ENCODE measurements around the gene IFI27. TPM values are rescaled to one million over a fixed set of nuclear protein-coding genes. Genes with fewer than 3 reads are reported as not detected.

IFI27 gene
- total RNA-seq, 1 donor from 2014 or later, result 1.5 TPM

DNA sequence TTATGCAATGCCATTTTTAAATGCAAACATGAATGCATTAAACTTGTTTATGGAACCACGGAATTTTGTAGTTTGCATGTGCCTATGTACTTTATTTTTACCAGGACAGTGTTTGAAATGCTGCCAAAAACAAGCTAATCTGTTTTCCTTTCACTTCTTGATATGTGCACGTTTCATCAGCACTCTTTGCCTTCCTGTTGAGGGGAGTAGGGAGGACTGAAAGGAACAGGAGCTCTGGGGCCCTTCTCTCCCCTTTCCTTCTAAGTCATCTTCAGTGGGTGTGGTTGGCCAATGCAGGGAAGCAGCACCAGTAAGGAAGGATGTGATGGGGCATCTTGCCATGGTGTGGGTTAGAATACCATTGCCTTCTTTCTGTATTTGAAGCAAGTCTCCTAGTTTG, 51.4 kb downstream of the IFI27 start:
- no peaks in the 10 kb centered on the region for H3K9me3 Mint-ChIP-seq (ENCODE audit: low read depth)
- DNase-seq (ENCODE audit: low spot score), result no peak
- no peak overlapping the region for H3K27ac Mint-ChIP-seq (ENCODE audit: unreplicated experiment)
- peaks cover 8% of the 10 kb centered on the region for H3K4me1 Mint-ChIP-seq (ENCODE audit: low read depth)
- no peak overlapping the region for H3K4me3 Mint-ChIP-seq (ENCODE audit: unreplicated experiment)
- peaks cover 66% of the 10 kb centered on the region for H3K27me3 Mint-ChIP-seq (ENCODE audit: low read depth)
- H3K36me3 Mint-ChIP-seq (ENCODE audit: low read depth), result no peaks in the 10 kb centered on the region
- TF ChIP-seq, protein P1, sequence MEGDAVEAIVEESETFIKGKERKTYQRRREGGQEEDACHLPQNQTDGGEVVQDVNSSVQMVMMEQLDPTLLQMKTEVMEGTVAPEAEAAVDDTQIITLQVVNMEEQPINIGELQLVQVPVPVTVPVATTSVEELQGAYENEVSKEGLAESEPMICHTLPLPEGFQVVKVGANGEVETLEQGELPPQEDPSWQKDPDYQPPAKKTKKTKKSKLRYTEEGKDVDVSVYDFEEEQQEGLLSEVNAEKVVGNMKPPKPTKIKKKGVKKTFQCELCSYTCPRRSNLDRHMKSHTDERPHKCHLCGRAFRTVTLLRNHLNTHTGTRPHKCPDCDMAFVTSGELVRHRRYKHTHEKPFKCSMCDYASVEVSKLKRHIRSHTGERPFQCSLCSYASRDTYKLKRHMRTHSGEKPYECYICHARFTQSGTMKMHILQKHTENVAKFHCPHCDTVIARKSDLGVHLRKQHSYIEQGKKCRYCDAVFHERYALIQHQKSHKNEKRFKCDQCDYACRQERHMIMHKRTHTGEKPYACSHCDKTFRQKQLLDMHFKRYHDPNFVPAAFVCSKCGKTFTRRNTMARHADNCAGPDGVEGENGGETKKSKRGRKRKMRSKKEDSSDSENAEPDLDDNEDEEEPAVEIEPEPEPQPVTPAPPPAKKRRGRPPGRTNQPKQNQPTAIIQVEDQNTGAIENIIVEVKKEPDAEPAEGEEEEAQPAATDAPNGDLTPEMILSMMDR (IDR thresholded peaks at IDR 0.05), result no peak

DNA sequence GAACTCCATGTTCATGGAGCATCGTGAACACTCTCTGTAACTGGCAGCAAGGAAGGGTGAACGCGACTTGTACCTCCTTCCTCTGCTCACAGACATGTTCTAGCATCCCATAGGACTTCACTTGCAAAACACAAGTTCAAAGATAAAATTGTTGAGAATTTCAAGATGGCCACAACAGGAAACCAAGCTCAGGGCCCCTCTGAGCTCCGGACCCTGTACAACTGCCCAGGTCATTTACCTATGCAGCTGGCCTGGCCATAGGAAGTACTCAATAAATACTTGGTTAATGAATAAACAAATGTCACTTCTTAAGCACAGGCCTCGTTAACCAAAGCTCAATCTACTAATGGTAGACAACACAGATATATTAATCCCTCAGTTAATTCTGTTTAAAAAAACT, 51.9 kb downstream of the IFI27 start:
- peaks cover 66% of the 10 kb centered on the region for H3K27me3 Mint-ChIP-seq (ENCODE audit: low read depth)
- no peak overlapping the region for H3K4me3 Mint-ChIP-seq (ENCODE audit: unreplicated experiment)
- peaks cover 8% of the 10 kb centered on the region for H3K4me1 Mint-ChIP-seq (ENCODE audit: low read depth)
- no peak overlapping the region for H3K27ac Mint-ChIP-seq (ENCODE audit: unreplicated experiment)
- no peak for DNase-seq (ENCODE audit: low spot score)
- TF ChIP-seq, protein P1 (IDR thresholded peaks at IDR 0.05), result no peak
- no peaks in the 10 kb centered on the region for H3K36me3 Mint-ChIP-seq (ENCODE audit: low read depth)
- no peaks in the 10 kb centered on the region for H3K9me3 Mint-ChIP-seq (ENCODE audit: low read depth)

DNA sequence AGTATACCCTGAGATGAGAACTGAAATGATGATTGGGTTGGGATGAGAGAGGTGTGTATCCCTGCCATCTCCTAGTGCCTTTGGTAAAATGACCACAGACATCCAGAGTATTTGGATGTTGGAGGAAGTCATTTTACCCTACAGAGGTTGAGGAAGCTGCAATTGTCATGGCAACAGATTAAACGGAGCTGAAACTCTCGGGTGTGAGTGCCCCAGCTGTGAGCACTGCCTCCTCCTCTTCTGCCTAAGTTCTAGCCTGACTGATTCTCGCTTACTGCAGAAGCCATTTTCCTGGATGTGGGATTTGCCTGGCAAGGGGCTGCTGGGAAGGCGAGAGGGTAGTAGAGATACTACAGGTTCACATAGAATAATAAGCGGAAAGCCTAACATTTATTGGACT, 53.3 kb downstream of the IFI27 start:
- no peaks in the 10 kb centered on the region for H3K36me3 Mint-ChIP-seq (ENCODE audit: low read depth)
- H3K9me3 Mint-ChIP-seq (ENCODE audit: low read depth), result peaks cover under 1% of the 10 kb centered on the region

DNA sequence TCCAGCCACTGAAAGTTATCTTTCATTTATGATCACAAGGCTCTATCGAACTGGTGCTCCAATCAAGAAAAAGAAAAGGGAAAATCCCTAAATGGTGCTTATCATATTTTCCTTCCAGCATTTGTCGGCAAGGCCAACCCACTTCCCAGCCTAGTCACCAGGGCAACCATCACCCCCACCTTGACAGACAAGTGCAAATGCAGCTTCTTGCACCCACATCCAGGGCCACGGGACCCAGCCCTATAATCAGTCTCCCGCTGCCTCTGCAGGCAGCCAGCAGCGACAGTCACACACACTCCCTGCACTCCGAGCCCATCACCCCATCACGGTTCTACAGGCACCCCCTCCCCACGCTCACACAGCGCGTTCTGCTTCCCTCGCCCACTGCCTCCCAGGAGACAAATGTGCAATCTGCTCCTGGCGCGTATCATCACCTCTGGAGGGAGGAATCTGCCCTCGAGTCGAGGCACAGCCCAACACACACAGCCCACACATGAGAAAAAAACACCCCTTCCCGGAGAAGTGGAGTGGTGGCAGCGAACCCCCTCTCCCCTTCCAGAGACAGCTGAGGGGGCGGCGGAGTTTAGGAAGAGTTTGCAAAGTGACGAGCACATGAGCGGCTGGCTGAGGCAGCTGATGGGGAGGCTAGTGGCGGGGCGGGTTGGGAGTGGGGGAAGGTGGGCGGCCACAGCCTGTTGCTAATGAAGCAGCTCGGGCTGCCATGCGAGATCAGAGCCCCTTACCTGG, 54.3 kb downstream of the IFI27 start:
- no peak for DNase-seq (ENCODE audit: low spot score)
- H3K27ac Mint-ChIP-seq (ENCODE audit: unreplicated experiment), result no peak overlapping the region
- H3K9me3 Mint-ChIP-seq (ENCODE audit: low read depth), result peaks cover 5% of the 10 kb centered on the region

More for the DNA sequence above, 53.3 kb downstream of the IFI27 start:
- no peak for DNase-seq (ENCODE audit: low spot score)
- H3K4me1 Mint-ChIP-seq (ENCODE audit: low read depth), result peaks cover 8% of the 10 kb centered on the region
- H3K27ac Mint-ChIP-seq (ENCODE audit: unreplicated experiment), result no peak overlapping the region
- H3K27me3 Mint-ChIP-seq (ENCODE audit: low read depth), result peaks cover 60% of the 10 kb centered on the region
- TF ChIP-seq, protein P1 (IDR thresholded peaks at IDR 0.05), result no peak
- H3K4me3 Mint-ChIP-seq (ENCODE audit: unreplicated experiment), result no peak overlapping the region

DNA sequence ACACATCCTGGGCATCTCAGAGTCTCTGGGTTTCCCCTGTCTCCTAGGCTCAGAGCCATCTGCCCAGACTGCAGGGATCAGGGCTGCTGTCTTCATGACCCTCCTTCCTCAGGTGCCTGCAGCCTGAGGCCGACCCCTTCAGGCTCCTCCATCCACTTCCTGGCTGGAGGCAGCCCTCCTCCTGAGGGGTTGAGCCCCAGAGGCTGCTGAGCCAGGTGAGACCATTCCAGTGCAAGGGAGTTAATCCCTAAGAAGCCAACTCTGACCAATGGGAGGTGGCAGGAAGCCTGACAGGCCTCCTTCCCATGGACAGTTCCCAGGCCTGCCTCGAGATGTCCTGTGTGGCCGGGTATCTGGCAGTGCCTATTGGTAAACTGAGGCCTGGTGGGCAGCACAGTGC, 55.2 kb downstream of the IFI27 start:
- Mint-ChIP-seq H3K9me3 (ENCODE audit: low read depth) (peaks cover 5% of the 10 kb centered on the region), H3K27me3 (ENCODE audit: low read depth) (peaks cover 49% of the 10 kb centered on the region), H3K4me3 (ENCODE audit: unreplicated experiment) (no peak overlapping the region), H3K27ac (ENCODE audit: unreplicated experiment) (no peak overlapping the region), H3K36me3 (ENCODE audit: low read depth) (peaks cover 2% of the 10 kb centered on the region), H3K4me1 (ENCODE audit: low read depth) (peaks cover 8% of the 10 kb centered on the region)
- TF ChIP-seq, protein P1 (IDR thresholded peaks at IDR 0.05), result no peak
- no peak for DNase-seq (ENCODE audit: low spot score)

More for the DNA sequence above, 54.3 kb downstream of the IFI27 start:
- Mint-ChIP-seq H3K36me3 (ENCODE audit: low read depth) (peaks cover 2% of the 10 kb centered on the region), H3K4me1 (ENCODE audit: low read depth) (peaks cover 8% of the 10 kb centered on the region), H3K4me3 (ENCODE audit: unreplicated experiment) (no peak overlapping the region), H3K27me3 (ENCODE audit: low read depth) (peaks cover 54% of the 10 kb centered on the region)
- TF ChIP-seq, protein P1 (IDR thresholded peaks at IDR 0.05), result no peak

Other genes starting within 250 kb of the IFI27 start
- gene FAM181A, start 183.4 kb upstream of the IFI27 start, total RNA-seq, result not detected in 3 replicates
- 0.67 to 1.2 TPM in 2 of 3 replicates, not detected in the other for gene ASB2, start 134.2 kb upstream of the IFI27 start, total RNA-seq
- gene CCDC197, start 113.4 kb upstream of the IFI27 start, total RNA-seq, result not detected in 3 replicates
- gene OTUB2, start 84.4 kb upstream of the IFI27 start, total RNA-seq, result 0.99 to 2.1 TPM (median 1.9 TPM) in 3 replicates
- gene DDX24, start 29.5 kb upstream of the IFI27 start, total RNA-seq, result 136 to 151 TPM (median 149 TPM) in 3 replicates
- 33.0 to 35.0 TPM (median 33.6 TPM) in 3 replicates for gene IFI27L1, start 29.4 kb upstream of the IFI27 start, total RNA-seq
- 36.0 to 71.8 TPM (median 66.8 TPM) in 3 replicates for gene IFI27L2, start 18.9 kb downstream of the IFI27 start, total RNA-seq
- 0.22 TPM in 1 of 3 replicates, not detected in the others for gene PPP4R4, start 63.6 kb downstream of the IFI27 start, total RNA-seq
- not detected in 3 replicates for gene SERPINA10, start 182.5 kb downstream of the IFI27 start, total RNA-seq
- not detected in 3 replicates for gene SERPINA6, start 212.6 kb downstream of the IFI27 start, total RNA-seq